Heart left ventricle (tissue), 13 donors: ENCODE results near the gene CREB3.

ENCODE experiments used
- POLR2A ChIP-seq, 2 donors: fragments of 450-650 bp; IDR thresholded peaks; one replicate each; pipeline ENCODE4 v1.6.1; 2017; ENCODE audit warnings: antibody characterized with exemption in 2 of 2, mild to moderate bottlenecking in 2 of 2, moderate library complexity in 2 of 2
- TF ChIP-seq, protein P1 (sequence below), 12 donors: fragments of 200-600 bp; sonication (generic) in 4 of 12; IDR thresholded peaks; one replicate each; pipeline versions ENCODE4 v1.5.0 to v1.8.0; 2018 to 2022; ENCODE audit warnings: antibody characterized with exemption in 12 of 12, mild to moderate bottlenecking in 5 of 12
- donor health status: ischemic (EF 13 %, LVEDD 7.1; RV severe dilation, severe dysfunction).
- donor health status: DM: no; HTN: yes; CAD: no.
- donor health status: DM: no; HTN: no; CAD: no.
- donor health status: ischemic (EF 25% LVEDD 6.9; RV normal size, moderate dysfunction).
- donor health status: ischemic (EF 25% LVEDD 5.7; RV mildly dilated, moderate dysfunction).
- donor health status: ischemic (EF 35%, LVEDD 5.7; RV mildly dilated, moderate dysfunction).
- donor health status: nonischemic (EF 11% LVEDD 7.7; RV severe dilation, severe dysfunction).
- donor health status: DM: yes; HTN: yes; CAD: no.
- donor health status: PGD.
- donor health status: ischemic (EF 29% LVEDD 5.4; RV normal size, mild dysfunction).
- donor health status: nonischemic (EF 23%, LVEDD 6.1; RV moderate dilation, normal function).

DNA sequence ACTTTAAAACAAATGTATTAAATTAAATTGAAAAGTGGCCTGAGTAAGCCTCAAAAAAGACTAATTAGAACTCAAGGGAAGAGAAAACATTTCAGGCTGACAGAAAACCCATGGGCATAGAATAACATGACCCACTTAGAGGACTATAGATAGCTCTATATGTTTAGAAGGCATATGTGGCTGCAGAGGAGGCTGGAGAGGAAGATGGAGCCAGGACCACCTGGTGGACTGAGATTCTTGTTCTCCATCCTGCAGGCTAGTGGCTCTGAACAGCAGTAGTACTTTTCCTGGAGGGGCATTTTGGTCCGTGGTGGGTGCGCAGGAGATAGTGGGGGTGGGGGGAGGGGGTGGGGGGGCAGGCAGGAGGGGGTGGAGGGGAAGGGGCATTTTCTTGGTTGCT lies 48.6 kb downstream of the CREB3 start:
- no peak for TF ChIP-seq POLR2A (IDR thresholded peaks at IDR 0.05)
- TF ChIP-seq, protein P1, sequence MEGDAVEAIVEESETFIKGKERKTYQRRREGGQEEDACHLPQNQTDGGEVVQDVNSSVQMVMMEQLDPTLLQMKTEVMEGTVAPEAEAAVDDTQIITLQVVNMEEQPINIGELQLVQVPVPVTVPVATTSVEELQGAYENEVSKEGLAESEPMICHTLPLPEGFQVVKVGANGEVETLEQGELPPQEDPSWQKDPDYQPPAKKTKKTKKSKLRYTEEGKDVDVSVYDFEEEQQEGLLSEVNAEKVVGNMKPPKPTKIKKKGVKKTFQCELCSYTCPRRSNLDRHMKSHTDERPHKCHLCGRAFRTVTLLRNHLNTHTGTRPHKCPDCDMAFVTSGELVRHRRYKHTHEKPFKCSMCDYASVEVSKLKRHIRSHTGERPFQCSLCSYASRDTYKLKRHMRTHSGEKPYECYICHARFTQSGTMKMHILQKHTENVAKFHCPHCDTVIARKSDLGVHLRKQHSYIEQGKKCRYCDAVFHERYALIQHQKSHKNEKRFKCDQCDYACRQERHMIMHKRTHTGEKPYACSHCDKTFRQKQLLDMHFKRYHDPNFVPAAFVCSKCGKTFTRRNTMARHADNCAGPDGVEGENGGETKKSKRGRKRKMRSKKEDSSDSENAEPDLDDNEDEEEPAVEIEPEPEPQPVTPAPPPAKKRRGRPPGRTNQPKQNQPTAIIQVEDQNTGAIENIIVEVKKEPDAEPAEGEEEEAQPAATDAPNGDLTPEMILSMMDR (IDR thresholded peaks at IDR 0.05) = no peak
